Lung (tissue), 12 donors: ENCODE measurements around the gene PROM1. TPM values are rescaled to one million over a fixed set of nuclear protein-coding genes. Genes with fewer than 3 reads are reported as not detected.

Experiments used
- ATAC-seq: fragments of 200-7000 bp; cut with Tn5 transposase; one replicate; pipeline ENCODE4 v1.9.1; 2020; ENCODE audit warnings: moderate number of reproducible peaks; ENCODE audit not compliant: insufficient read depth, low FRiP score
- DNase-seq, 3 donors: peaks; one replicate each; pipeline ENCODE4 v3.0.0-alpha.2; 2013 to 2017
- H3K27ac ChIP-seq, 2 donors: one replicate each; pipeline ENCODE4 v1.5.1; 2013; ENCODE audit warnings: mild to moderate bottlenecking in 2 of 2, moderate library complexity in 2 of 2, control low read depth in 1 of 2, inconsistent platforms in 1 of 2, low read depth in 1 of 2, low read length in 1 of 2
- H3K27me3 ChIP-seq, 3 donors: one replicate each; pipeline ENCODE4 v1.5.1; 2013; ENCODE audit warnings: low read length in 2 of 3; ENCODE audit not compliant: control insufficient read depth in 3 of 3, insufficient read depth in 3 of 3
- H3K36me3 ChIP-seq, 4 donors: one replicate each; pipeline ENCODE4 v1.5.1; 2013; ENCODE audit warnings: low read length in 4 of 4, mild to moderate bottlenecking in 1 of 4, moderate library complexity in 1 of 4; ENCODE audit not compliant: control insufficient read depth in 4 of 4, insufficient read depth in 4 of 4
- H3K4me1 ChIP-seq, 5 donors: one replicate each; pipeline ENCODE4 v1.5.1; 2013; ENCODE audit warnings: low read length in 5 of 5, mild to moderate bottlenecking in 2 of 5, moderate library complexity in 1 of 5; ENCODE audit not compliant: control insufficient read depth in 5 of 5, insufficient read depth in 5 of 5
- H3K4me3 ChIP-seq: one replicate; pipeline ENCODE4 v1.5.1; 2013; ENCODE audit warnings: mild to moderate bottlenecking, control low read depth, moderate library complexity
- H3K9ac ChIP-seq, 2 donors: one replicate each; pipeline ENCODE4 v1.5.1; 2013; ENCODE audit warnings: low read length in 2 of 2, control low read depth in 1 of 2; ENCODE audit not compliant: insufficient read depth in 1 of 2
- H3K9me3 ChIP-seq, 4 donors: one replicate each; pipeline ENCODE4 v1.5.1; 2013; ENCODE audit warnings: low read length in 3 of 4, mild to moderate bottlenecking in 1 of 4, moderate library complexity in 1 of 4; ENCODE audit not compliant: control insufficient read depth in 4 of 4, insufficient read depth in 3 of 4
- WGBS, 2 donors: extraction: QIAGEN DNeasy Blood & Tissue Kit; methylation state at CpG; one replicate each; pipeline ENCODE4 v1.1.7; 2013; 5-methylcytosine and 5-hydroxymethylcytosine counted together
- polyA plus RNA-seq, 2 donors: library from polyadenylated mRNA; stranded (reverse); fragments of 200-250 nt; gene quantifications; one replicate each; pipeline ENCODE4 v1.2.1, GENCODE V29; 2013
- total RNA-seq, 2 donors: library from RNA; depleted of rRNA in 1 of 2; stranded (reverse); fragments of >200 nt in 1 of 2; gene quantifications; one replicate each; pipeline ENCODE4 v1.2.1, GENCODE V29; 2014 to 2021
- TF ChIP-seq, protein P1 (sequence below): IDR thresholded peaks from 2 replicates; pipeline ENCODE4 v1.5.1; 2012; ENCODE audit warnings: mild to moderate bottlenecking; ENCODE audit errors: control extremely low read depth, extremely low read depth
- donor health status: control.
- donor health status: control.
- donor health status: Bipolar disorder and iron deficiency.
- donor health status: healthy.
- donor health status: DM: yes; HTN: yes; CAD: no.

The PROM1 gene
- total and polyA plus RNA-seq, 4 donors = 6.7 to 49.5 (median 27.6) TPM

DNA sequence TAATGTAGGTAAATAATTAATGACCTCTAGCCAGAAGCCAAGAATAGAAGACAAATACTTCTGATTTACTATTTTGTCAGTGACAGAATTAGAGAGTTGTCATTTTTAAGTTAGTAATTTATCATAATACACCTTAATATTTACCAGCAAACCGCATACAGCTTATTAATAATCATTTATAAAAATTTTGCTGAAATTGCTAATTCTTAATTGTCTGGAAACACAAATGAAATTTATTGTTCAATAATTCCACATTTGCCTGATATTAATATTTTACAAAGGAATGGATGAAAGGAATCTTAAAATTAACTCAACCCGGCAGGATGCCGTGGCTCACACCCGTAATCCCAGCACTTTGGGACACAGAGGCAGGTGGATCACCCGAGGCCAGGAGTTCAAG, 44.7 kb downstream of the PROM1 start:
- ATAC-seq = no peak
- DNase-seq = no peak
- TF ChIP-seq, protein P1, sequence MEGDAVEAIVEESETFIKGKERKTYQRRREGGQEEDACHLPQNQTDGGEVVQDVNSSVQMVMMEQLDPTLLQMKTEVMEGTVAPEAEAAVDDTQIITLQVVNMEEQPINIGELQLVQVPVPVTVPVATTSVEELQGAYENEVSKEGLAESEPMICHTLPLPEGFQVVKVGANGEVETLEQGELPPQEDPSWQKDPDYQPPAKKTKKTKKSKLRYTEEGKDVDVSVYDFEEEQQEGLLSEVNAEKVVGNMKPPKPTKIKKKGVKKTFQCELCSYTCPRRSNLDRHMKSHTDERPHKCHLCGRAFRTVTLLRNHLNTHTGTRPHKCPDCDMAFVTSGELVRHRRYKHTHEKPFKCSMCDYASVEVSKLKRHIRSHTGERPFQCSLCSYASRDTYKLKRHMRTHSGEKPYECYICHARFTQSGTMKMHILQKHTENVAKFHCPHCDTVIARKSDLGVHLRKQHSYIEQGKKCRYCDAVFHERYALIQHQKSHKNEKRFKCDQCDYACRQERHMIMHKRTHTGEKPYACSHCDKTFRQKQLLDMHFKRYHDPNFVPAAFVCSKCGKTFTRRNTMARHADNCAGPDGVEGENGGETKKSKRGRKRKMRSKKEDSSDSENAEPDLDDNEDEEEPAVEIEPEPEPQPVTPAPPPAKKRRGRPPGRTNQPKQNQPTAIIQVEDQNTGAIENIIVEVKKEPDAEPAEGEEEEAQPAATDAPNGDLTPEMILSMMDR = no peak
- Histone ChIP-seq H3K9me3 (no peaks in the 10 kb centered on the region), H3K9ac (no peak overlapping the region), H3K36me3 (no peaks in the 10 kb centered on the region), H3K27ac (no peak overlapping the region), H3K27me3 (peaks cover 0 to 17% (median 0%) of the 10 kb centered on the region in 3 donors), H3K4me3 (no peak overlapping the region), H3K4me1 (peaks cover 3 to 21% (median 9%) of the 10 kb centered on the region in 5 donors)
- 86 to 95% methylated on average over 5 of the region's 5 CpGs for WGBS, 2 donors

DNA sequence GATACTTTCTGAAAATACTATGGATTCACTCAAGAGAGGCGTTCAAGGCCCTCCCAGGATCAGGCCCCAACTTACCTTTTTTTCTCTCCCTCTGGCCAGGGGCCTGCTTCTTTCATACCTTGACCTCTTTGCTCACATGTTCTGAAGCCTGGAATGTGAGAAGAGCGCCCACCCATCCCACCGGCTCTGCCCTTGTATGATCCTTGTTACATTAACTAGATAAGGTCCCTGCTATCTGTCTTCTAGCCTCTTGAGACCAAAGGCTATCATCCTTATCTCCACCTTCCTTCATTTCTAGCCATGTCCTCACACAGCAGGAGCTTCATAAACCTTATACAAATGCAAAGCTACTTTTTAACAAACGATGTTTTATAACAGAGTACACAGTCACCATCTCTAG, 45.9 kb downstream of the PROM1 start:
- Histone ChIP-seq H3K9me3 (no peaks in the 10 kb centered on the region), H3K4me1 (peaks cover 0 to 12% (median 4%) of the 10 kb centered on the region in 5 donors), H3K4me3 (no peak overlapping the region), H3K27ac (no peak overlapping the region), H3K27me3 (peaks cover 0 to 18% (median 0%) of the 10 kb centered on the region in 3 donors), H3K36me3 (no peaks in the 10 kb centered on the region), H3K9ac (no peak overlapping the region)
- DNase-seq (no peak), ATAC-seq (no peak)
- WGBS, 2 donors = 94% methylated on average over 4 of the region's 4 CpGs
- TF ChIP-seq, protein P1 = no peak

DNA sequence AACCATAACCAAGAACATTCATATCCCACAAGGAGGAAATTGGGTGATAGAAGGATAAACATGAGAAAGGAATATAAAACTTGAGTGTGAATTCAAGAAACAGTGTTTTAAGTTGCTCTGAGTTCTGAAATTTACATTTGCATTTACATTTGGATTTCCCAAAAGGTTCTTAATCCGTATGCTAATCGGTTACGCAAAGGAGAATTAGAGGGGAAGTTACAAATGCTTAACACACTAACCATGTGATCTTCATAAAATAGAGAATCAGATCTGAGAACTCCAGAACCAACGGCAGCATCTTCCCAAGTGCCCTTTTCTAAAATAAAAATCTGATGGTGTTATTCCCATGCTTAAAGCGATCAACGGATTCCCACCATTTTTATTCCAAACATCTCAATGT, 48.0 kb downstream of the PROM1 start:
- Histone ChIP-seq H3K27me3 (peaks cover 0 to 12% (median 0%) of the 10 kb centered on the region in 3 donors), H3K36me3 (no peaks in the 10 kb centered on the region), H3K27ac (no peak overlapping the region), H3K4me1 (peaks cover 0 to 12% (median 4%) of the 10 kb centered on the region in 5 donors), H3K4me3 (no peak overlapping the region), H3K9me3 (no peaks in the 10 kb centered on the region), H3K9ac (no peak overlapping the region)
- TF ChIP-seq, protein P1 = no peak
- 67 to 86% methylated on average over 6 of the region's 6 CpGs for WGBS, 2 donors
- ATAC-seq (no peak), DNase-seq (no peak)
